Natural killer cell (primary cell): ENCODE measurements around the gene ATG13. TPM values are rescaled to one million over a fixed set of nuclear protein-coding genes. Genes with fewer than 3 reads are reported as not detected.

ENCODE experiments used
- ATAC-seq, 3 donors: fragments of 150-1000 bp in 2 of 3; fragments of 200-7000 bp in 1 of 3; cut with Tn5 transposase; 1 replicate in 1 of 3; 2 replicates in 2 of 3; pipeline ENCODE4 v1.10.0; 2021; ENCODE audit warnings: mild to moderate bottlenecking in 2 of 3, moderate library complexity in 2 of 3
- DNase-seq, 2 donors: peaks; one replicate each; pipeline versions ENCODE4 v3.0.0 to v3.0.0-alpha.2; 2013 to 2021; ENCODE audit warnings: mixed read lengths in 1 of 2
- H3K27ac ChIP-seq: one replicate; pipeline ENCODE4 v1.5.1; 2013; ENCODE audit warnings: mild to moderate bottlenecking, low read length
- H3K27me3 ChIP-seq: one replicate; pipeline ENCODE4 v1.6.1; 2013; ENCODE audit warnings: low read length; ENCODE audit not compliant: control insufficient read depth, insufficient read depth
- H3K36me3 ChIP-seq: one replicate; pipeline ENCODE4 v1.6.1; 2013; ENCODE audit warnings: low read length; ENCODE audit not compliant: control insufficient read depth, insufficient read depth
- H3K4me1 ChIP-seq: one replicate; pipeline ENCODE4 v1.6.1; 2013; ENCODE audit warnings: low read length; ENCODE audit not compliant: control insufficient read depth, insufficient read depth
- H3K4me3 ChIP-seq: one replicate; pipeline ENCODE4 v1.5.1; 2013; ENCODE audit warnings: low read length
- H3K9me3 ChIP-seq: one replicate; pipeline ENCODE4 v1.6.1; 2013; ENCODE audit warnings: low read length; ENCODE audit not compliant: control insufficient read depth, insufficient read depth
- H3K27ac Mint-ChIP-seq, 2 donors: one replicate each; pipeline ENCODE4 v1.8.0; 2022; ENCODE audit warnings: mild to moderate bottlenecking in 2 of 2, mixed read lengths in 2 of 2, moderate library complexity in 1 of 2
- H3K27me3 Mint-ChIP-seq, 2 donors: one replicate each; pipeline ENCODE4 v1.8.0; 2022; ENCODE audit warnings: low read depth in 2 of 2, mixed read lengths in 2 of 2
- H3K36me3 Mint-ChIP-seq: one replicate; pipeline ENCODE4 v1.8.0; 2022; ENCODE audit warnings: mixed read lengths
- H3K4me1 Mint-ChIP-seq, 2 donors: one replicate each; pipeline ENCODE4 v1.8.0; 2022; ENCODE audit warnings: mixed read lengths in 2 of 2
- H3K4me3 Mint-ChIP-seq: one replicate; pipeline ENCODE4 v1.8.0; 2022; ENCODE audit warnings: mild to moderate bottlenecking, moderate library complexity, mixed read lengths
- H3K9me3 Mint-ChIP-seq, 2 donors: one replicate each; pipeline ENCODE4 v1.8.0; 2022; ENCODE audit warnings: mixed read lengths in 2 of 2
- CTCF ChIP-seq: fragments of 200-600 bp; IDR thresholded peaks from one replicate; pipeline ENCODE4 v1.8.0; 2022; ENCODE audit warnings: antibody characterized with exemption
- WGBS: methylation state at CpG from one replicate; pipeline ENCODE4 v1.1.7; 2013; ENCODE audit warnings: missing lambda C conversion rate; ENCODE audit not compliant: insufficient coverage; 5-methylcytosine and 5-hydroxymethylcytosine counted together
- intact Hi-C: fragments of 100-400 bp; cut with micrococcal nuclease; formaldehyde crosslinking; loops from one replicate; pipeline ENCODE4 v1.14.2; 2022
- total RNA-seq, 4 donors: library from RNA; stranded (reverse); fragments of 120-200 nt in 1 of 4; gene quantifications; one replicate each; pipeline versions ENCODE4 v1.2.3 to v1.2.4, GENCODE V29; 2013 to 2022

ATG13 gene
- total RNA-seq, 3 donors from 2014 or later (not counting 1 experiment from before 2014, with no cell fraction given), result 125 to 137 (median 132) TPM

GRCh38 chr11:46659908-46660307, 42.6 kb downstream of the ATG13 start:
- ATAC-seq (no peak), DNase-seq (no peak)
- intact Hi-C loops, result no loop called here
- H3K27me3 Mint-ChIP-seq, result no peaks in the 10 kb centered on the region
- Histone ChIP-seq H3K27ac (no peak overlapping the region), H3K27me3 (no peaks in the 10 kb centered on the region), H3K4me3 (no peak overlapping the region), H3K36me3 (peaks cover 70% of the 10 kb centered on the region), H3K4me1 (no peaks in the 10 kb centered on the region), H3K9me3 (no peaks in the 10 kb centered on the region)
- no peaks in the 10 kb centered on the region for H3K9me3 Mint-ChIP-seq
- peaks cover 7% of the 10 kb centered on the region for H3K36me3 Mint-ChIP-seq
- no peaks in the 10 kb centered on the region for H3K4me1 Mint-ChIP-seq
- H3K4me3 Mint-ChIP-seq, result no peak overlapping the region
- H3K27ac Mint-ChIP-seq, result no peak overlapping the region
- TF ChIP-seq CTCF, result no peak
- WGBS, result 78% methylated on average over 1 of the region's 1 CpG

GRCh38 chr11:46661836-46662235, 44.5 kb downstream of the ATG13 start:
- H3K9me3 Mint-ChIP-seq, result no peaks in the 10 kb centered on the region
- no peak for TF ChIP-seq CTCF
- H3K4me1 Mint-ChIP-seq, result no peaks in the 10 kb centered on the region
- peaks cover 7% of the 10 kb centered on the region for H3K36me3 Mint-ChIP-seq
- DNase-seq, result no peak
- no peak overlapping the region for H3K4me3 Mint-ChIP-seq
- intact Hi-C loops, result no loop called here
- Histone ChIP-seq H3K4me3 (no peak overlapping the region), H3K9me3 (no peaks in the 10 kb centered on the region), H3K4me1 (no peaks in the 10 kb centered on the region), H3K36me3 (peaks cover 75% of the 10 kb centered on the region), H3K27ac (no peak overlapping the region), H3K27me3 (no peaks in the 10 kb centered on the region)
- no peak for ATAC-seq
- no peaks in the 10 kb centered on the region for H3K27me3 Mint-ChIP-seq
- no peak overlapping the region for H3K27ac Mint-ChIP-seq

GRCh38 chr11:46662366-46662765, 45.0 kb downstream of the ATG13 start:
- DNase-seq (no peak), ATAC-seq (no peak)
- Histone ChIP-seq H3K27me3 (no peaks in the 10 kb centered on the region), H3K4me1 (no peaks in the 10 kb centered on the region), H3K4me3 (no peak overlapping the region), H3K27ac (no peak overlapping the region), H3K36me3 (peaks cover 75% of the 10 kb centered on the region), H3K9me3 (no peaks in the 10 kb centered on the region)
- intact Hi-C loops, result no loop called here
- H3K36me3 Mint-ChIP-seq, result peaks cover 7% of the 10 kb centered on the region
- no peak overlapping the region for H3K27ac Mint-ChIP-seq
- no peak for TF ChIP-seq CTCF
- no peak overlapping the region for H3K4me3 Mint-ChIP-seq
- no peaks in the 10 kb centered on the region for H3K9me3 Mint-ChIP-seq
- H3K4me1 Mint-ChIP-seq, result no peaks in the 10 kb centered on the region
- no peaks in the 10 kb centered on the region for H3K27me3 Mint-ChIP-seq

GRCh38 chr11:46663277-46663940, 46.1 kb downstream of the ATG13 start:
- no peaks in the 10 kb centered on the region for H3K4me1 Mint-ChIP-seq
- WGBS, result 96% methylated on average over 4 of the region's 4 CpGs
- H3K27ac Mint-ChIP-seq, result no peak overlapping the region
- peaks cover 76% of the 10 kb centered on the region for H3K36me3 ChIP-seq
- H3K27me3 Mint-ChIP-seq, result no peaks in the 10 kb centered on the region
- no peaks in the 10 kb centered on the region for H3K27me3 ChIP-seq
- DNase-seq, result no peak
- no peak overlapping the region for H3K4me3 ChIP-seq
- H3K9me3 Mint-ChIP-seq, result no peaks in the 10 kb centered on the region
- peaks cover 7% of the 10 kb centered on the region for H3K36me3 Mint-ChIP-seq
- no peaks in the 10 kb centered on the region for H3K9me3 ChIP-seq
- no peak for ATAC-seq
- H3K27ac ChIP-seq, result no peak overlapping the region
- H3K4me1 ChIP-seq, result no peaks in the 10 kb centered on the region
- TF ChIP-seq CTCF, result no peak
- no peak overlapping the region for H3K4me3 Mint-ChIP-seq
- intact Hi-C loops, result no loop called here
